Astrocyte (in vitro differentiated cells and primary cell): ENCODE measurements around the gene ABCC1. TPM values are rescaled to one million over a fixed set of nuclear protein-coding genes. Genes with fewer than 3 reads are reported as not detected.

Source experiments
- DNase-seq: peaks from one replicate; pipeline ENCODE4 v3.0.0-alpha.2; 2010; ENCODE audit warnings: low read depth
- FAIRE-seq: peaks from 2 replicates; lab custom pipeline; 2011; peaks lifted over from hg19 to GRCh38; lab: Jason Lieb, UNC
- H2AFZ ChIP-seq: 2 replicates; pipeline ENCODE4 v1.6.0; 2012; ENCODE audit warnings: low read depth, low read length, inconsistent platforms
- H3K27ac ChIP-seq: 2 replicates; pipeline ENCODE4 v1.5.1; 2011; ENCODE audit warnings: low read depth, low read length, inconsistent platforms
- H3K27me3 ChIP-seq: 2 replicates; pipeline ENCODE4 v1.6.0; 2011; ENCODE audit warnings: low read length, inconsistent platforms; ENCODE audit not compliant: insufficient read depth
- H3K36me3 ChIP-seq: 2 replicates; pipeline ENCODE4 v1.5.1; 2011; ENCODE audit warnings: low read length, inconsistent platforms; ENCODE audit not compliant: insufficient read depth
- H3K4me1 ChIP-seq: 2 replicates; pipeline ENCODE4 v1.5.1; 2011; ENCODE audit warnings: low read length, inconsistent platforms; ENCODE audit not compliant: insufficient read depth
- H3K4me2 ChIP-seq: 2 replicates; pipeline ENCODE4 v1.6.0; 2012; ENCODE audit warnings: low read length, inconsistent platforms
- H3K4me3 ChIP-seq: 2 replicates; pipeline ENCODE4 v1.5.1; 2011; ENCODE audit warnings: low read depth, mild to moderate bottlenecking, low read length, inconsistent platforms; ENCODE audit not compliant: insufficient read depth
- H3K79me2 ChIP-seq: 2 replicates; pipeline ENCODE4 v1.6.0; 2012; ENCODE audit warnings: mild to moderate bottlenecking, low read length, inconsistent platforms; ENCODE audit not compliant: insufficient read depth
- H3K9ac ChIP-seq: 2 replicates; pipeline ENCODE4 v1.6.0; 2012; ENCODE audit warnings: mild to moderate bottlenecking, low read length, inconsistent platforms
- H3K9me3 ChIP-seq: 2 replicates; pipeline ENCODE4 v1.5.1; 2012; ENCODE audit warnings: low read depth, mild to moderate bottlenecking, low read length, inconsistent platforms; ENCODE audit not compliant: insufficient read depth
- H4K20me1 ChIP-seq: 2 replicates; pipeline ENCODE4 v1.6.0; 2012; ENCODE audit warnings: low read length, inconsistent platforms; ENCODE audit not compliant: insufficient read depth
- H3K27ac Mint-ChIP-seq: one replicate; pipeline ENCODE4 v1.8.0; 2021; ENCODE audit warnings: mild to moderate bottlenecking, mixed read lengths; ENCODE audit not compliant: unreplicated experiment
- H3K27me3 Mint-ChIP-seq: one replicate; pipeline ENCODE4 v1.8.0; 2021; ENCODE audit warnings: low read depth, mixed read lengths; ENCODE audit not compliant: unreplicated experiment
- H3K36me3 Mint-ChIP-seq: one replicate; pipeline ENCODE4 v1.8.0; 2021; ENCODE audit warnings: low read depth, mixed read lengths; ENCODE audit not compliant: unreplicated experiment
- H3K4me1 Mint-ChIP-seq: one replicate; pipeline ENCODE4 v1.8.0; 2021; ENCODE audit warnings: low read depth, mixed read lengths; ENCODE audit not compliant: unreplicated experiment
- H3K4me3 Mint-ChIP-seq: one replicate; pipeline ENCODE4 v1.8.0; 2021; ENCODE audit warnings: mild to moderate bottlenecking, moderate library complexity, mixed read lengths; ENCODE audit not compliant: unreplicated experiment
- H3K9me3 Mint-ChIP-seq: one replicate; pipeline ENCODE4 v1.8.0; 2021; ENCODE audit warnings: mild to moderate bottlenecking, mixed read lengths; ENCODE audit not compliant: unreplicated experiment
- EZH2 ChIP-seq: IDR thresholded peaks from 2 replicates; pipeline ENCODE4 v1.6.1; 2012; ENCODE audit warnings: mild to moderate bottlenecking, low read length, inconsistent platforms; ENCODE audit not compliant: insufficient read depth
- total RNA-seq: library from RNA; stranded (reverse); gene quantifications from 2 replicates; pipeline ENCODE4 v1.2.1, GENCODE V29; 2021
- TF ChIP-seq, protein P1 (sequence below): IDR thresholded peaks from 2 replicates; pipeline ENCODE4 v1.5.1; 2011; ENCODE audit warnings: low read depth, mild to moderate bottlenecking, inconsistent platforms, low read length, moderate library complexity; ENCODE audit not compliant: insufficient read depth

ABCC1 gene
- total RNA-seq, 1 donor from 2014 or later: 42.1 TPM

DNA sequence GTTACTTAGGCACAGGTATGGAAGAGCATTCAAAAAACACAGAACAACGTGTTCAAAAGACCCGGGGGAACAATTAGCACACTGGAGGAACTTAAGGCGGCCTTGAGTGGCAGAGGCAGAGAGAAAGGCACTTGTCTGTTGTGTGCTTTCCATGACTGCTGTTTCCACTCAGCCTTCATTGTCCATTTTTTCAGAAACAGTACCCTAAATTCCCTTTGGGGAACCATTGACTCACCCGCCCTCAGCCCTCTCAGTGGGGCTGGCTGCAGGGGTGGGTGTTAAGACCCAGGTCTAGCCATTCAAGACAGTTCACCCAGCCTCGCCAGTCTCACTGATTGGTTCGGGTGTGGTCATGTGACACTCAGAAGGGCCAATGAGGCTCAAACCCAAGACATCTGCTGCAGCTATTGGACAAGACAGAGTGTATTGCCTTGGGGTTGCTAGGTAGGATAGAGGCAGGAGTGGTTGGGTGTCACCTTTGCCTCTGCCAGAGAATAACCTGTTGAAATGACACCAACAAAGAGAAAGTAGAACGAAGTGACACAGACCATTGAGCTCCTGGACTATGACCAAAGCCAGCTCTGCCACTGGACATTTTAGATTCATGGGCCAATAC, 41.4 kb upstream of the ABCC1 start:
- FAIRE-seq (no peak), DNase-seq (no peak)
- H3K27me3 Mint-ChIP-seq: peaks cover 2% of the 10 kb centered on the region
- Histone ChIP-seq H3K79me2 (no peaks in the 10 kb centered on the region), H3K9ac (no peak overlapping the region), H3K4me1 (no peaks in the 10 kb centered on the region), H3K36me3 (no peaks in the 10 kb centered on the region), H3K4me3 (no peak overlapping the region), H3K4me2 (no peak overlapping the region), H3K27me3 (no peaks in the 10 kb centered on the region), H4K20me1 (no peaks in the 10 kb centered on the region), H3K9me3 (peaks cover 4% of the 10 kb centered on the region), H2AFZ (no peak overlapping the region), H3K27ac (no peak overlapping the region)
- no peak overlapping the region for H3K4me3 Mint-ChIP-seq
- TF ChIP-seq, protein P1, sequence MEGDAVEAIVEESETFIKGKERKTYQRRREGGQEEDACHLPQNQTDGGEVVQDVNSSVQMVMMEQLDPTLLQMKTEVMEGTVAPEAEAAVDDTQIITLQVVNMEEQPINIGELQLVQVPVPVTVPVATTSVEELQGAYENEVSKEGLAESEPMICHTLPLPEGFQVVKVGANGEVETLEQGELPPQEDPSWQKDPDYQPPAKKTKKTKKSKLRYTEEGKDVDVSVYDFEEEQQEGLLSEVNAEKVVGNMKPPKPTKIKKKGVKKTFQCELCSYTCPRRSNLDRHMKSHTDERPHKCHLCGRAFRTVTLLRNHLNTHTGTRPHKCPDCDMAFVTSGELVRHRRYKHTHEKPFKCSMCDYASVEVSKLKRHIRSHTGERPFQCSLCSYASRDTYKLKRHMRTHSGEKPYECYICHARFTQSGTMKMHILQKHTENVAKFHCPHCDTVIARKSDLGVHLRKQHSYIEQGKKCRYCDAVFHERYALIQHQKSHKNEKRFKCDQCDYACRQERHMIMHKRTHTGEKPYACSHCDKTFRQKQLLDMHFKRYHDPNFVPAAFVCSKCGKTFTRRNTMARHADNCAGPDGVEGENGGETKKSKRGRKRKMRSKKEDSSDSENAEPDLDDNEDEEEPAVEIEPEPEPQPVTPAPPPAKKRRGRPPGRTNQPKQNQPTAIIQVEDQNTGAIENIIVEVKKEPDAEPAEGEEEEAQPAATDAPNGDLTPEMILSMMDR: no peak
- no peak for TF ChIP-seq EZH2
- no peaks in the 10 kb centered on the region for H3K36me3 Mint-ChIP-seq
- no peak overlapping the region for H3K27ac Mint-ChIP-seq
- no peaks in the 10 kb centered on the region for H3K4me1 Mint-ChIP-seq
- peaks cover 3% of the 10 kb centered on the region for H3K9me3 Mint-ChIP-seq

DNA sequence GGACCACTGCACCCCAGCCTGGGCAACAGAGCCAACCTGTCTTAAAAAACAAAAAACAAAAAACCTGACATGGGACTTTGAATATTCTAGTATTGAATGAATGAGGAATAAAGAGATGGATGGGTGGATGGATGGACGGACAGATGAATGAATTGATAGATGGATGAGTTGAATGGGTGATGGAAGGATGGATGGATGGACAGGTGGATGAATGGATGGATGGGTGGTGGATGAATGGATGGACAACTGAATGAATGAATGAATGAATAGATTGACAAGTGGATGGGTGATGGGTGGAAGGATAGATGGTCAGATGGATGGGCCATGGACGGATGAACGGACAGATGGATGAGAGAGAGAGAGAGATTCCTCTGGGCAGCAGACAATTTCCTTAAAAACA, 38.2 kb upstream of the ABCC1 start:
- peaks cover 4% of the 10 kb centered on the region for H3K9me3 ChIP-seq
- H3K27me3 Mint-ChIP-seq: no peaks in the 10 kb centered on the region
- H3K27ac ChIP-seq: no peak overlapping the region
- H3K9ac ChIP-seq: no peak overlapping the region
- H2AFZ ChIP-seq: no peak overlapping the region
- no peaks in the 10 kb centered on the region for H3K79me2 ChIP-seq
- H3K4me3 Mint-ChIP-seq: no peak overlapping the region
- no peak overlapping the region for H3K4me2 ChIP-seq
- FAIRE-seq (no peak), DNase-seq (no peak)
- H3K27ac Mint-ChIP-seq: peak overlapping the region; percentile 0
- no peak for TF ChIP-seq EZH2
- TF ChIP-seq, protein P1: no peak
- H3K27me3 ChIP-seq: no peaks in the 10 kb centered on the region
- H3K9me3 Mint-ChIP-seq: peaks cover 5% of the 10 kb centered on the region
- H3K36me3 ChIP-seq: no peaks in the 10 kb centered on the region
- H3K36me3 Mint-ChIP-seq: no peaks in the 10 kb centered on the region
- H3K4me1 Mint-ChIP-seq: no peaks in the 10 kb centered on the region
- no peak overlapping the region for H3K4me3 ChIP-seq
- H3K4me1 ChIP-seq: no peaks in the 10 kb centered on the region
- H4K20me1 ChIP-seq: no peaks in the 10 kb centered on the region

DNA sequence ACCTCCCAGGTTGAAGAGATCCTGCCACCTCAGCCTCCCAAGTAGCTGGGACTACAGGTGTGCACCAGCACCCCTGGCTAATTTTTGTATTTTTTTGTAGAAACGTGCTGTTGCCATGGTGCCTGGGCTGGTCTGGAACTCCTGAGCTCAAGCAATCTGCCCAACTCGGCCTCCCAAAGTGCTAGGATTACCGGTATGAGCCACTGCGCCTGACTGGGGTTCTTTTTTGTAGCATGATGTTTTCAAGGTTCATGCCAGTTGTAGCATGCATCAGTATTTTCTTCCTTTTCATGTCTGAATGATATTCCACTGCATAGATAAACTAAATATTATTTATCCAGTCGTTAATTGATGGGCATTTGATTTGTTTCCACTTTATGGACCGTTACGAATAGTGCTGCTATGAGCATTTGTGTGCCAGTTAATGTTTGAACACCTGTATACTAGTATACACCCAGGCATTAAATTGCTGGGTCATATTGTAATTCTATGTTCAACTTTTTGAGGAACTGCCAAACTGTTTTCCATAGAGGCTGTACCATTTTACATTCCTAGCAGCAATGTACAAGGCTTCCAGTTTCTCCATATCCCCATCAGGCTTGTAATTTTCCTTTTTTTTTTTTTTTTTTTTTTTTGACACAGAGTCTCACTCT, 36.2 kb upstream of the ABCC1 start:
- H3K36me3 ChIP-seq: no peaks in the 10 kb centered on the region
- H3K27ac Mint-ChIP-seq: no peak overlapping the region
- peaks cover 5% of the 10 kb centered on the region for H3K9me3 Mint-ChIP-seq
- no peak overlapping the region for H3K4me3 ChIP-seq
- DNase-seq: no peak
- H3K27me3 Mint-ChIP-seq: peaks cover 2% of the 10 kb centered on the region
- H3K9ac ChIP-seq: no peak overlapping the region
- H3K79me2 ChIP-seq: no peaks in the 10 kb centered on the region
- H2AFZ ChIP-seq: no peak overlapping the region
- H3K4me1 Mint-ChIP-seq: no peaks in the 10 kb centered on the region
- H3K4me1 ChIP-seq: no peaks in the 10 kb centered on the region
- no peak for FAIRE-seq
- H3K4me2 ChIP-seq: no peak overlapping the region
- TF ChIP-seq, protein P1: no peak
- TF ChIP-seq EZH2: no peak
- no peaks in the 10 kb centered on the region for H3K36me3 Mint-ChIP-seq
- no peaks in the 10 kb centered on the region for H4K20me1 ChIP-seq
- no peaks in the 10 kb centered on the region for H3K27me3 ChIP-seq
- no peak overlapping the region for H3K27ac ChIP-seq
- no peak overlapping the region for H3K4me3 Mint-ChIP-seq
- no peaks in the 10 kb centered on the region for H3K9me3 ChIP-seq
